Skeletal muscle cell (primary cell): ENCODE measurements around the gene HELT.
"Not testable (repeated sequence)": the region's sequence is repeated elsewhere in the genome, so short reads cannot be mapped to it uniquely, and the experiment has no call there.

Experiments used
- DNase-seq: peaks from one replicate; pipeline ENCODE4 v3.0.0-alpha.2; 2010; ENCODE audit warnings: low read depth
- H3K4me3 ChIP-seq: 2 replicates; pipeline ENCODE4 v1.5.1; 2011; ENCODE audit warnings: low read depth, mild to moderate bottlenecking, control low read depth, low read length, moderate library complexity

The HELT gene

GRCh38 chr4:185017964-185018772 lies at the start of gene HELT:
Gene HELT, plus strand, starts transcription at chr4:185018490. Its CDS starts 439 bp downstream, at chr4:185018929.
- no peak for DNase-seq
- no peak within 1 kb of the TSS for H3K4me3 ChIP-seq

- no peak overlapping the region for H3K4me3 ChIP-seq
- DNase-seq = no peak
Observed at GRCh38 chr4:184968784-184969201, 49.5 kb upstream of the HELT start.

- H3K4me3 ChIP-seq = no peak overlapping the region
- DNase-seq = no peak
Observed at GRCh38 chr4:184969610-184970009, 48.7 kb upstream of the HELT start.

GRCh38 chr4:184972991-184973390 lies 45.3 kb upstream of the HELT start:
- H3K4me3 ChIP-seq = no peak overlapping the region
- DNase-seq = no peak

- DNase-seq, H3K4me3 ChIP-seq: not testable (repeated sequence)
Observed at GRCh38 chr4:184976348-184976747, 41.9 kb upstream of the HELT start.

GRCh38 chr4:184977747-184978146 lies 40.5 kb upstream of the HELT start:
- no peak overlapping the region for H3K4me3 ChIP-seq
- no peak for DNase-seq

- H3K4me3 ChIP-seq = no peak overlapping the region
- DNase-seq = no peak
Observed at GRCh38 chr4:184978211-184978610, 40.1 kb upstream of the HELT start.

- H3K4me3 ChIP-seq = no peak overlapping the region
- DNase-seq = no peak
Observed at GRCh38 chr4:184979461-184980124, 38.7 kb upstream of the HELT start.

GRCh38 chr4:184980261-184980660 lies 38.0 kb upstream of the HELT start:
- no peak overlapping the region for H3K4me3 ChIP-seq
- DNase-seq = no peak

- no peak overlapping the region for H3K4me3 ChIP-seq
- DNase-seq = peak; percentile 7
Observed at GRCh38 chr4:184983672-184984356, 34.5 kb upstream of the HELT start.

GRCh38 chr4:184987493-184988031 lies 30.7 kb upstream of the HELT start:
- H3K4me3 ChIP-seq = no peak overlapping the region
- no peak for DNase-seq

- no peak overlapping the region for H3K4me3 ChIP-seq
- DNase-seq = no peak
Observed at GRCh38 chr4:184988611-184989010, 29.7 kb upstream of the HELT start.

- not testable (repeated sequence) for H3K4me3 ChIP-seq, DNase-seq
Observed at GRCh38 chr4:184989283-184989682, 29.0 kb upstream of the HELT start.

- not testable (repeated sequence) for H3K4me3 ChIP-seq, DNase-seq
Observed at GRCh38 chr4:184990131-184990530, 28.2 kb upstream of the HELT start.

- H3K4me3 ChIP-seq = no peak overlapping the region
- DNase-seq = no peak
Observed at GRCh38 chr4:184991860-184992259, 26.4 kb upstream of the HELT start.

- H3K4me3 ChIP-seq = no peak overlapping the region
- no peak for DNase-seq
Observed at GRCh38 chr4:184992422-184992821, 25.9 kb upstream of the HELT start.

- DNase-seq = no peak
- H3K4me3 ChIP-seq = no peak overlapping the region
Observed at GRCh38 chr4:184993247-184993646, 25.0 kb upstream of the HELT start.

GRCh38 chr4:184994010-184994622 lies 24.2 kb upstream of the HELT start:
- DNase-seq = no peak
- no peak overlapping the region for H3K4me3 ChIP-seq

GRCh38 chr4:184994623-184995010 lies 23.7 kb upstream of the HELT start:
- DNase-seq = no peak
- H3K4me3 ChIP-seq = no peak overlapping the region

- H3K4me3 ChIP-seq, DNase-seq: not testable (repeated sequence)
Observed at GRCh38 chr4:184997656-184998055, 20.6 kb upstream of the HELT start.
